ENCODE measurements around the gene PRPF6.

GRCh38 chr20:64024141-64024990 is 43.4 kb downstream of the PRPF6 start:
- TF ChIP-seq NPAS2 (CRISPR knock-in tag; IDR thresholded peaks at IDR 0.05; ENCODE audit: borderline replicate concordance) (no peak), ZNF124 (CRISPR knock-in tag; IDR thresholded peaks at IDR 0.05) (peak; percentile 46; the same call in 1 of the 2 replicates), RNF2 (conservative IDR thresholded peaks at IDR 0.05; ENCODE audit: low read depth) (peak; percentile 38; the same call in 1 of the 2 replicates), CTCF (CRISPR knock-in tag; IDR thresholded peaks at IDR 0.05) (peak; percentile 53), RBM22 (optimal IDR thresholded peaks at IDR 0.05; ENCODE audit: low read length) (peak; percentile 85), ZNF670 (CRISPR knock-in tag; IDR thresholded peaks at IDR 0.05; ENCODE audit: borderline replicate concordance) (no peak; the same call in 1 of the 2 replicates), ZBTB40 (IDR thresholded peaks at IDR 0.05) (no peak), ZBTB40 (CRISPR knock-in tag; IDR thresholded peaks at IDR 0.05) (no peak; the same call in none of the 2 replicates), POLR2A (IDR thresholded peaks at IDR 0.05; ENCODE audit: insufficient read depth in 1 of 2, low read depth in 2 of 2, low read length in 2 of 2) (peak; percentile 73 to 93), KAT7 (CRISPR knock-in tag; IDR thresholded peaks at IDR 0.05; ENCODE audit: borderline replicate concordance) (no peak), U2AF2 (IDR thresholded peaks at IDR 0.05; ENCODE audit: low read depth, low read length) (no peak), MXI1 (IDR thresholded peaks at IDR 0.05; ENCODE audit: borderline replicate concordance, low read depth, low read length) (peak; percentile 72; the same call in 1 of the 3 replicates)
- TF ChIP-seq, protein P1, sequence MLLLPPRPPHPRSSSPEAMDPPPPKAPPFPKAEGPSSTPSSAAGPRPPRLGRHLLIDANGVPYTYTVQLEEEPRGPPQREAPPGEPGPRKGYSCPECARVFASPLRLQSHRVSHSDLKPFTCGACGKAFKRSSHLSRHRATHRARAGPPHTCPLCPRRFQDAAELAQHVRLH (CRISPR knock-in tag; IDR thresholded peaks at IDR 0.05; ENCODE audit: borderline replicate concordance, low read depth), result no peak
- TF ChIP-seq, protein P2, sequence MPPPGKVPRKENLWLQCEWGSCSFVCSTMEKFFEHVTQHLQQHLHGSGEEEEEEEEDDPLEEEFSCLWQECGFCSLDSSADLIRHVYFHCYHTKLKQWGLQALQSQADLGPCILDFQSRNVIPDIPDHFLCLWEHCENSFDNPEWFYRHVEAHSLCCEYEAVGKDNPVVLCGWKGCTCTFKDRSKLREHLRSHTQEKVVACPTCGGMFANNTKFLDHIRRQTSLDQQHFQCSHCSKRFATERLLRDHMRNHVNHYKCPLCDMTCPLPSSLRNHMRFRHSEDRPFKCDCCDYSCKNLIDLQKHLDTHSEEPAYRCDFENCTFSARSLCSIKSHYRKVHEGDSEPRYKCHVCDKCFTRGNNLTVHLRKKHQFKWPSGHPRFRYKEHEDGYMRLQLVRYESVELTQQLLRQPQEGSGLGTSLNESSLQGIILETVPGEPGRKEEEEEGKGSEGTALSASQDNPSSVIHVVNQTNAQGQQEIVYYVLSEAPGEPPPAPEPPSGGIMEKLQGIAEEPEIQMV (CRISPR knock-in tag; IDR thresholded peaks at IDR 0.05; ENCODE audit: low read depth), result peak; percentile 83; the same call in 1 of the 2 replicates
- TF ChIP-seq, protein P3, sequence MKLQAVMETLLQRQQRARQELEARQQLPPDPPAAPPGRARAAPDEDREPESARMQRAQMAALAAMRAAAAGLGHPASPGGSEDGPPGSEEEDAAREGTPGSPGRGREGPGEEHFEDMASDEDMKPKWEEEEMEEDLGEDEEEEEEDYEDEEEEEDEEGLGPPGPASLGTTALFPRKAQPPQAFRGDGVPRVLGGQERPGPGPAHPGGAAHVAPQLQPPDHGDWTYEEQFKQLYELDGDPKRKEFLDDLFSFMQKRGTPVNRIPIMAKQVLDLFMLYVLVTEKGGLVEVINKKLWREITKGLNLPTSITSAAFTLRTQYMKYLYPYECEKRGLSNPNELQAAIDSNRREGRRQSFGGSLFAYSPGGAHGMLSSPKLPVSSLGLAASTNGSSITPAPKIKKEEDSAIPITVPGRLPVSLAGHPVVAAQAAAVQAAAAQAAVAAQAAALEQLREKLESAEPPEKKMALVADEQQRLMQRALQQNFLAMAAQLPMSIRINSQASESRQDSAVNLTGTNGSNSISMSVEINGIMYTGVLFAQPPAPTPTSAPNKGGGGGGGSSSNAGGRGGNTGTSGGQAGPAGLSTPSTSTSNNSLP (IDR thresholded peaks at IDR 0.05; ENCODE audit: low read depth, low read length), result peak; percentile 90

Measured in HepG2 (cell line).